Ammon's horn (tissue), 1 donor: Measurements from ENCODE around the gene ERN2.
"Not testable (repeated sequence)": the region's sequence is repeated elsewhere in the genome, so short reads cannot be mapped to it uniquely, and the experiment has no call there.

ENCODE experiments used
- DNase-seq: peaks from one replicate; pipeline ENCODE4 v3.0.0-alpha.2; 2016; ENCODE audit warnings: low spot score

ERN2 gene

GRCh38 chr16:23722613-23723240, 9.7 kb upstream of the ERN2 start:
- DNase-seq, result not testable (repeated sequence)

- DNase-seq, result no peak
Measured at GRCh38 chr16:23716484-23716883, 3.5 kb upstream of the ERN2 start.

- DNase-seq, result no peak
Measured at GRCh38 chr16:23711785-23712184, 1.2 kb downstream of the ERN2 start.

GRCh38 chr16:23710504-23710903, 2.5 kb downstream of the ERN2 start:
- no peak for DNase-seq

GRCh38 chr16:23710008-23710407, 3.0 kb downstream of the ERN2 start:
- no peak for DNase-seq

GRCh38 chr16:23709536-23709935, 3.5 kb downstream of the ERN2 start:
- DNase-seq, result no peak

GRCh38 chr16:23706439-23706838, 6.6 kb downstream of the ERN2 start:
- no peak for DNase-seq

- DNase-seq, result no peak
Measured at GRCh38 chr16:23705517-23705902, 7.5 kb downstream of the ERN2 start.

- DNase-seq, result no peak
Measured at GRCh38 chr16:23704772-23705516, 8.1 kb downstream of the ERN2 start.

GRCh38 chr16:23702951-23703350, 10.1 kb downstream of the ERN2 start:
- DNase-seq, result no peak

GRCh38 chr16:23701045-23701444, 12.0 kb downstream of the ERN2 start:
- DNase-seq, result no peak

GRCh38 chr16:23700509-23700908, 12.5 kb downstream of the ERN2 start:
- no peak for DNase-seq

- no peak for DNase-seq
Measured at GRCh38 chr16:23700093-23700492, 12.9 kb downstream of the ERN2 start.

- no peak for DNase-seq
Measured at GRCh38 chr16:23699100-23699499, 13.9 kb downstream of the ERN2 start.

GRCh38 chr16:23695756-23696155, 17.3 kb downstream of the ERN2 start:
- no peak for DNase-seq

GRCh38 chr16:23694644-23695373, 18.2 kb downstream of the ERN2 start:
- DNase-seq, result no peak

- DNase-seq, result no peak
Measured at GRCh38 chr16:23694265-23694643, 18.8 kb downstream of the ERN2 start.

- no peak for DNase-seq
Measured at GRCh38 chr16:23692190-23692837, 20.7 kb downstream of the ERN2 start.

GRCh38 chr16:23691483-23692189, 21.4 kb downstream of the ERN2 start:
- DNase-seq, result no peak

GRCh38 chr16:23690771-23691482, 22.1 kb downstream of the ERN2 start:
- DNase-seq, result no peak

GRCh38 chr16:23689442-23690187, 23.4 kb downstream of the ERN2 start:
- DNase-seq, result no peak
